ENCODE results near the gene C6orf89.

DNA sequence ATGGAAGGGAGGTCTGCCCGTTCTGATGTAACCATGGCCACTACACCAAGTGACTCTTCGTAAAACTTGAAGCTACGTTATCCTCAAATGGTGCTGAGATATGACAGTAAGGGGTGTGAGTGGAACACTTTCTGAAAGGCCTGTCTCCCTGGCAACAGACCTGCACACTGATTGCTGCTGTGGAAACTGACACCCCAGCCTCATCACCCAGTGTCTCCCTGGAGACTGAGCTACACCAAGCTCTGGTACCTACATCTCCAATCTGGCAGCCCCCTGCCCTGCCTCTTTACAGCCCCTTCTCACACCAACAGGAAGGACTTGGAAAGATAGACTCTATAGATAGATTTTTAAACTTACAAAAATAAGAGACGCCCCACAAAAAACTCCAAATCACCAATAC is 82.0 kb downstream of the C6orf89 start:
- no peak for TF ChIP-seq CTCF (IDR thresholded peaks at IDR 0.05)
- TF ChIP-seq POLR2AphosphoS5 (IDR thresholded peaks at IDR 0.05; ENCODE audit: insufficient read depth in 1 of 2, low read depth in 1 of 2), result no peak

All from vagina (tissue), 2 donors.